G401.6 (cell line): ENCODE measurements around the gene BPIFB3.
"Not testable (repeated sequence)": the region's sequence is repeated elsewhere in the genome, so short reads cannot be mapped to it uniquely, and the experiment has no call there.

Source experiments
- FAIRE-seq: peaks from 2 replicates; lab custom pipeline; 2012; peaks lifted over from hg19 to GRCh38; lab: Jason Lieb, UNC

BPIFB3 gene

DNA sequence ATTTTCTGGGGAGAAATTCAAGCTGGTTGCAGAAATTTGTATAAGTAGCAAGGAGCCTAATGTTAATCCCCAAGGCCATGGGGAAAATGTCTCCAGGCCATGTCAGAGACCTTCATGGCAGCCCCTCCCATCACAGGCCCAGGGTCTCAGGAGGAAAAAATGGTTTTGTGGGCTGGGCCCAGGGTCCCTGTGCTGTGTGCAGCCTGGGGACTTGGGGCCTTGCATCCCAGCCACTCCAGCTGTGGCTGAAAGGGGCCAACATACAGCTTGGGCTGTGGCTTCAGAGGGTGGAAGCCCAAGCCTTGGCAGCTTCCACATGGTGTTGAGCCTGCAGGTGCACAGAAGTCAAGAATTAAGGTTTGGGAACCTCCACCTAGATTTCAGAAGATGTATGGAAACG is 68.6 kb downstream of the BPIFB3 start:
- not testable (repeated sequence) for FAIRE-seq
